Fibroblast of upper back skin (primary cell): ENCODE data around the gene ANKFY1.
A peak's percentile ranks its signal among the peaks of the same experiment; 100 is the strongest.

Experiments used
- DNase-seq: peaks from one replicate; pipeline ENCODE4 v3.0.0-alpha.2; 2013

The ANKFY1 gene

GRCh38 chr17:4263282-4264215 is at the start of gene ANKFY1:
TSS of gene ANKFY1 (minus strand) at chr17:4263979. CDS start at chr17:4263941, 38 bp downstream.
- DNase-seq: peak; percentile 95

DNA sequence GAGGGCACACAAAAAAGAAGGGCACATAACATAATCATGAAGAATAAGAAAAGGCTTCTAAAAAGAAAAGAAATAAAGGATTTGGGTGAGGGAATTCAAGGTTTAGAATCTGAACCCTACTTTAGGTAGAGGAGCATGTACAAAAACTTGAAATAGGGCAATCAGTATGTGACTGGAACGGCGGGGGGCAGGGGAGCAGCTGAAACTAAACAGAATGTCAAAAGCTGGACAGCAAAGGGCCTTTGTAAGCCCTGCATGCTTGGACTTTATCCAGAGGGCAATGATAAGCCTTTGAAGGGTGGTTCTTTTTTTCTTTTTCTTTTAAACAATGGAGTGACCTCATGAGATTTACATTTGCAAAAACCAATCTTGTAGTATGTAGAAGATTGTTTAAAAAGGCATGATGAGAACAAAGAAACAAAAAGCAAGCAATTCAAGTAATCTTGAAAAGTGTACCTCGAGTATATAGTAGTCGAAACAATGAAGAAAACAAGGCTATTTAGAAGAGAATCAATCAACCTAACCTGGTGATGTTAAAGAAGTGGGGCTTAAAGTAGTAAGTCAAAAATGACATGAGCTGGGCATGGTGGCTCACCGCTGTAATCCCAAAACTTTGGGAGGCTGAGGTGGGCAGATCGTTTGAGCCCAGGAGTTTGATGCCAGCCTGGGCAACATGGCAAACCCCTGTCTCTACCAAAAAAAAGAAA is 46.7 kb upstream of the ANKFY1 start:
- peak; percentile 32 for DNase-seq

DNA sequence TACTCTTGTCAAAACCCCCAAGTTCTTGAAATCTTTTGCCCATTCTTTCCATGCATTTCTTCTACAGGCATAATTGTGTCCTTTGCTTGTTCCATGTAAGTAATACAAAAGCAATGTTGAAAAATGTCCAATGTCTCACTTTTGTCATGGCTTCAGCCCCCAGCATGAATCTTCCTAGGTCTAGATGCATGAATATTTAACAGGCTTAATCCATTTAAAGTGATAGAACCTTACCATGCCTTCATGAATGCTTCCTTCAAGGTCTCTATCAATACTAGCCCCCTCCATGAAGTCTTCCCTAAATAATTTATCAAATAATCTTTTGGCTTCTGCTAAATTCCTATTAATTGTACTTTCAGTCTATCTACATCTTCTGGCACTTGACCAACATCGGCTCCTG is 46.1 kb upstream of the ANKFY1 start:
- no peak for DNase-seq

- DNase-seq: no peak
Measured at GRCh38 chr17:4307179-4307930, 43.6 kb upstream of the ANKFY1 start.

DNA sequence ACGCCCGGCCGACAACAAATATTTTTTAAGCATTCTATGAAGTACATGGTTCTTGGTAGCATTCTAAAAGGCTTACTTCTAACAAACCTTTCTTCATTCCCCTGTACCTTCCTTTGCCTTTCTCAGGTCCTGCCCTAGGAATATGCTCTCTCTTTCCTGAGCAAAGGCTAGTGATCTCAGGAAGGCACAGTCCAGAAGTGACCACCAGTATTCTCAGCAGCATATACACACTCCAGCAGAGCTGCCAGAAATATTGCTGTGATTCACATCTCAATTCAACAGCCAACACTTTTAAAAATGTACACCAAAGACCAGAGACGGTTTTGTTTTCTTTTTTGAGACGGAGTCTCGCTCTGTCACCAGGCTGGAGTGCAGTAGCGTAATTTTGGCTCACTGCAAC is 41.4 kb upstream of the ANKFY1 start:
- DNase-seq: no peak

DNA sequence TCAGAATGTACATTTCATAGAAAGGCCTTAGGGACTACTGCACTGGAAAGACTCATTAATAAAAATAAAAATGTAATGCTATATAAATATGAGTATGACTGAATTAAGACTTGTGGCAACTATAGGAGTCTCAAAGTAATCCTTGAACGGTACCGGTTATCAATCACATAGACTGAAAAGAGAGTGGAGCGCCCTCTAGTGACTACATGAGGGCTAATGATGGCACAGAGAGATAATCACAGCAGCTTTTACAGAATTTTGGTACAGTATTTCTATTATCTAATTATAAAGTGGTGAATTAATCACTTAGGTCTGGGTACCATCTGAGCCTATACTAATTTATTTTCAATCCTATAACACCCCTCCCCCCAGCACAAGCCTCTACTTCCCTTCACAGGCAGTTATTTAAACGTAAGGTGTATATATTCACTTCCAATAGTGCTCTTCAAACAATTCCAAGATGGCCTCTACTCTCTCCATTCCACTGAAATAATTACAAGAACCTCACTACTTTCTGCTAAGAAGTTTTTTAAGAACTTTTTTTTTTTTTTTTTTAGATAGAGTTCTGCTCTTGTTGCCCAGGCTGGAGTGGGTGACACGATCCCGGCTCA is 40.7 kb upstream of the ANKFY1 start:
- DNase-seq: peak; percentile 56

DNA sequence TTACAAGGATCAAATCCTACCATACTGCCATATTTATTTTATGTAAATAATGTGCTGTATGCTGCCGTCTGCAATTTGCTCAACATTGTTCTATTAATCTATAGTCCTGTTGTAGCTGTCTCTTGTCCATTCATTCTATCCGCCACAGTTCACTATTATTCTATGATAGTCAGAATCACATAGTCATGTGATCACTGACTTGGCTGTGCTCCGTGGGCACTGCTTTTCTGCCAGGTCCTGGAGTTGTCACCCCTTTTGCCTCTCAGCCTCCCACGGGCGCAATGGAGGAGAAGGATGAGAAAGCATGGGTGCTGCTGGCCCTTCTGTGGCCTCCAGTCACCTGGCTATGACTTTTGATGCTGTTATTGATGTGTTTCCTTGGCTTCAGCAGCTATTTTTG is 37.3 kb upstream of the ANKFY1 start:
- DNase-seq: no peak

DNA sequence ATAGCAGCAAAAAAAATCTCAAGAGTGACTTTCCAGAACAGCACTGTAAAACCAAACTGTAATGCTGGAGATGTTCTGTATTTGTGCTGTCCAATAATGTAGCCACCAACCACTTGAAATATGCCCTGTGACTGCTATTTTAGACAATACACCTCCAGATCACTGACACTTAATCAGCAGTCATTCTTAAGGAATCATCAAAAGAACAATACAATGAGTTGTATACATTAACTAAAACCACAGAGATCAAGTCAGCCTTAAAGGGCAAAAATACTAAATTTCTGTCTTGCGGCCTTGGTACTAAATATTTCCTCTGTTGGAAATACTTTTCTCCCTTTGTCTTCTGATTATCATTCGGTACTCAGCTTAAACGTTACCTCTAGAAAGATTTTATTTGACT is 33.6 kb upstream of the ANKFY1 start:
- peak; percentile 7 for DNase-seq

DNA sequence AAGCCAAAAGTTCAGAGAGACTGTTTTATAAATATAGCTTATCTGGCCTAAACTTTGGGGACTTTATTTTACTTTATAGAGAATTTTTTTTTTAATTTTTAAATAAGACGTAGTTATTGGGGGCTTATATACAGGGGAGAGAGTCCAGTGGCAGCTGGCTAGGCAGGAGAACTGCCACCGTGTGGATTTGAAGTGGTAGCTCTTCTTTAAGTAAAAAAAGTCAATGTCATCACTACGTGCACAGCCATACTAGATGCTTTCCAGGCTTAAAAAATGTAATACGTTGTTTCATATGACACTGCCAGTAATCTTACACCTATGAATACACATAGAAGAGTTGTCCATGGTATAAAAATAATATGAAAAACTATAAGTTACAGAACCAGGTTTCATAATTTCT is 31.9 kb upstream of the ANKFY1 start:
- DNase-seq: no peak

- no peak for DNase-seq
Measured at GRCh38 chr17:4293572-4293971, 29.8 kb upstream of the ANKFY1 start.

DNA sequence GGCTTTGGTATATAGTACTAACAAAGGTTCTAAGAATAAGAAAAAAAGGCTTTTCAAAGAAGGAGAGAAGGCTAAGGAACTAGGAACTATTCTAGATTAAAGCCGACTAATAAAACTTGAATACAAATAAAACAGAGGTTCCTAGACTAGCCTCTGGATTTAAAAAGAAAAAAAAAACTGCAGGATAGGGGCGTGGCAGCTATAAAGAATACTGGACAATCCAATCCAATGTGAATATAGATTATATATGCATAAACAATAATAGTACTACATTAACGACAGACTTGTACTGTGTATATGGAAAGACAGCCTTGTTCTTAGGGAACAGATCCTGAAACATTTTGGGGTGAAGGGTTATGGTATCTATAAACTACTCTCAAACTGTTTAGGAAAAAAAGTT is 23.9 kb upstream of the ANKFY1 start:
- DNase-seq: no peak

DNA sequence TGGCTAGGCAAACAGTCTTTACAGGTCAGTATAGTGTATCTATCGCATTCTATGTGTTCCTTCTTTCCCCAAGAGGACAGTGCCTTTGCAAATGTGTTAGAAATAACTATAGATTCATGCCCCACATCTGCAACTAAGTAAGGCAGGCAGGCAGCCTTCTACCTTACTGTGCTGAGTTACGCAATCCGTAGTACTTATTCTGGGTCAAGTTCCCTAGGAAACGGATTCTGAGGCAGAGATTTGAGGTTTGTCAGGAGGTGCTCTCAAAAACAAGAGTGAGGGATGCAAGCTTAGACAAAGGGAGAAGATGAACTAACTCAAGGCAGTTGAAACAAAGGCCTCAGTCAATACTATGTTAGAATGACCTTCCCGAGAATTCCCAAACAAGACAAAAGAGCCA is 12.7 kb upstream of the ANKFY1 start:
- DNase-seq: no peak

DNA sequence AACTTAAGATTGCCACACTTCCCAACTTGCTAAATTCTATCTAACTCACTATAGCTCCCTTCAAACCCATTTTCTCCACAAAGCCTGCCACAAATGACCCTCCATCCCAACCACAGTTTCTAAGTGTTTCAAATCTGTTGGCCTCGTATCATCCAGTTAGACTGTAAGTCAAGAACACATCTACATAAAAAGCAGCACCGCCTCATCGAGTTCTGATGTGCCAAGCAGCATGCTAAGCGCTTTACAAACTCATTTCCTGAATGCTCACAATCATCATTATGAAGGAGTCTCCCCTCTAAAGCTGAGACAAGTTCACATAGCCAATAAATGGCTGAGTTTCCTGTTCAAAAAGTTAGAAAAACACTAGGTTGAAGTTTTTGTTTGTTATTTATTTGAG is 9.2 kb upstream of the ANKFY1 start:
- DNase-seq: no peak

DNA sequence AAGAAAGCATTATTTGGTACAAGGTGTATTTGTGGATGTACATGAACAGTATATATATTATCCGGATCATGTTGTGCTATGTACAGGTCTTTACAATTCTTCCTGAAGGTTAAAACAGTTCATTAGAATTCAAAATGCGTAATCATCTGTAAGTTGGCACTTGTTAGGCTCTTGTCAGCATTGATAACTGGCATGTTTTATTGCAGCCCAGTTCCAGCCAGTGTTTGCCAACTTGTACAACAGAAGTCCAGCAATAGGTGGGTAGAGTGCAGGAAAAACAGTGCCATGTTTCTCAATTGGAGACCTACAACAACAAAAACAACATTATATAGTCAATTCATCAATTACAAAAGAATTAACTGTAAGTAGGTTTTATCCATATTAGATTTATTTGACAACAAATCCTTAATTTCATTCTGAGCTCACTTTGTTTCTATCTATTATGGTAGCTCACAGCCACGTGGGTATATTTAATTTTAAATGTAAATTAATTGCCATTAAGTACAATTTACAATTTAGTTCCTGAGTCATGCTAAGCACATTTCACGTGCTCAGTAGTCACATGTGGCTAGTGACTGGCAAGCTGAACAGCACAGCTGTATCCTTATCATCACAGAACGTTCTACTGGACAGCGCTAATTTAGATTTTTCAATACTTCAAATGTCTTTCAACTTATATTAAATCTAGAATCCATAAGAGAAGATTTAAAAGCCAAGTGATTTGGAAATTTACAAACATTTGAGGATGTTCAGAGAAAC is 8.6 kb upstream of the ANKFY1 start:
- DNase-seq: no peak

- DNase-seq: no peak
Measured at GRCh38 chr17:4270736-4271135, 7.0 kb upstream of the ANKFY1 start.

DNA sequence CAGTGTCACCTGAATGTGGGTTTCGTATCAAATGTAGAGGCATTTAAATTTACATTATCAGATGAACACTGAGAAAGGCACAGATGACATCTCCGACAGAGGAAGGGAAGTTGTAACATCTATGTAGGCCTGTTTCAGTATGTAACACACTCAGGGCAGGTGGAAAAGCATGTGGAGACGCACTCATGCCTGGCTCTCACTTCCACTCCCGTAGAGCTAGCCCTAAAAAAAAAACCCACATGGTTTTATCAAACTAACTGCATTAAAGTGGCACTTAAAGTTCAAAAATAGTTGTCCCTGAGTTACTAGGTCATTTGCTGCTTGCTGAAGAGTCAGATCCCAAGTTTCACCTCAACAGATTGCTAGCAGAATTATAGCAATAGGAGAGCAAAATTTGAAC is 6.1 kb upstream of the ANKFY1 start:
- DNase-seq: no peak

DNA sequence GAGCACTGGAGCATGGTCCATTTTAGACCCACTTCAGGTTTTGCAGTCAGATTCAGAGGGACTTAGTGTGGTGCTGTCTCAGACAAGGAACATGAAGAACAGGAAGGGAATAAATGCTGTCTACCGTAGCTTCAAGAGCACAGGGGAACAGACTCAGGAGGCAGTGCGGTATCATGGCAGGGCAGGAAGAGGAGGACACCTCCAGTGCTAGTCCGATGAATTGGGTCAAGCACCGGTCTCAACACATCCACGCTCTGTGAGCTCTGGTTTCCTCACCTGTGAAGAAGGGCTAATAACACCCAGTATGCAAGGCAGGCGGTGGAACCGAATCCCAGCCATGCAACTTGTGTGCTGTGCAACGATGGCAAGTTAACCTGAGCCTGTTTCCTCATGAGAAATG is 3.6 kb upstream of the ANKFY1 start:
- no peak for DNase-seq

- DNase-seq: no peak
Measured at GRCh38 chr17:4266550-4266949, 2.8 kb upstream of the ANKFY1 start.

- DNase-seq: no peak
Measured at GRCh38 chr17:4262703-4263102, 1.1 kb downstream of the ANKFY1 start.

GRCh38 chr17:4261452-4261851 is 2.3 kb downstream of the ANKFY1 start:
- no peak for DNase-seq

GRCh38 chr17:4258867-4259266 is 4.9 kb downstream of the ANKFY1 start:
- no peak for DNase-seq

- DNase-seq: no peak
Measured at GRCh38 chr17:4256952-4257351, 6.8 kb downstream of the ANKFY1 start.
